ENCODE data around the gene PROK2. TPM values are rescaled to one million over a fixed set of nuclear protein-coding genes. Genes with fewer than 3 reads are reported as not detected.

PROK2 gene, protein sequence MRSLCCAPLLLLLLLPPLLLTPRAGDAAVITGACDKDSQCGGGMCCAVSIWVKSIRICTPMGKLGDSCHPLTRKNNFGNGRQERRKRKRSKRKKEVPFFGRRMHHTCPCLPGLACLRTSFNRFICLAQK
- total RNA-seq, result not detected in 2 replicates

DNA sequence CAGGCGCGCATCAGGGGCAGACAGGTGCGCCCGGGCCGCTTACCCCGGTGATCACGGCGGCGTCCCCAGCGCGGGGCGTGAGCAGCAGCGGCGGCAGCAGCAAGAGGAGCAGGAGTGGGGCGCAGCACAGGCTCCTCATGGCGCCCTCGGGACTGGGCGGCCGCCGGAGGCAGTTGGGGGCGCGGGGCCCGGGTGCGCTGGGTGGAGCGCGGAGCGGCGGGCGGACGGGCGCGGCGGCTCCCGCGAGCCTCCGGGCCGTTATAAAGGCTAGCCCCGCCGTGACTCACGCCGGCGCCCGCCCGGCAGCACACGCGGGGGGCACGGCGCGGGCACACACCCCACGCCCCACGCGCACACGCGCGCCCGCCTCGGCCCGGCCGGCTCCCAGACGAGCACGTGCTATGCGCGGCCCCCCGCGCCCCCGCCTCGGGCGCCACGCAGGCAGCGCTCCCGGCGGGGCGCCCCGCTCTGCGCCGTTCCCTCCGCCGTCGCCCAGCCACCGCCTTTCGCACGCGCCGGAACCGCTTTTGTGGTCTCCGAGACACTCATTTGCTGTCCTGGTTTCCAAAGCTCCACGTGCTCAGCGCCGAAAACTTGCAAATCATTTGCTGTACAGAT is at the start of gene PROK2:
TSS of gene PROK2 (minus strand) at position 235 of the 618 bp plus-strand sequence. CDS start at position 139, 96 bp downstream.

DNA sequence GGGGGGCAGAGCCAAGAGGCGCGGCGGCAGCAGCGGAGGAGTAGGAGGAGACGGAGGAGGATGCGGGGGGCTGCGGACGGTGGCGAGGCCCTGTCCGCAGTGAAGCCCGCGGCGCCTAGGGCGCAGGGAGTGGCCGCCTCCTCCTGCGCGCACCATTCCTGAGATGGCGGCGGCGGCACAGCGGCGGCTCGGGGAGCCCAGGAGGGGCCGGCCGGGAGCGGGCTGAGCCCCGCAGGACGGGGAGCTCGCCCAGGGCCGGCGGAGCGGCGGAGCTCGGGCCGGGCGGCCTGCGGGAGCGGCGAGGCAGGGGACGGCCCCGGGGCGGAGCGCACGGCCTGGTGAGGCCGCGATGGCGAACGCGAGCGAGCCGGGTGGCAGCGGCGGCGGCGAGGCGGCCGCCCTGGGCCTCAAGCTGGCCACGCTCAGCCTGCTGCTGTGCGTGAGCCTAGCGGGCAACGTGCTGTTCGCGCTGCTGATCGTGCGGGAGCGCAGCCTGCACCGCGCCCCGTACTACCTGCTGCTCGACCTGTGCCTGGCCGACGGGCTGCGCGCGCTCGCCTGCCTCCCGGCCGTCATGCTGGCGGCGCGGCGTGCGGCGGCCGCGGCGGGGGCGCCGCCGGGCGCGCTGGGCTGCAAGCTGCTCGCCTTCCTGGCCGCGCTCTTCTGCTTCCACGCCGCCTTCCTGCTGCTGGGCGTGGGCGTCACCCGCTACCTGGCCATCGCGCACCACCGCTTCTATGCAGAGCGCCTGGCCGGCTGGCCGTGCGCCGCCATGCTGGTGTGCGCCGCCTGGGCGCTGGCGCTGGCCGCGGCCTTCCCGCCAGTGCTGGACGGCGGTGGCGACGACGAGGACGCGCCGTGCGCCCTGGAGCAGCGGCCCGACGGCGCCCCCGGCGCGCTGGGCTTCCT is 31.0 kb downstream of the PROK2 start, which contains the start of gene GPR27:
TSS of gene GPR27 (plus strand) at position 155 of the 909 bp plus-strand sequence. CDS start at position 350, 195 bp downstream.

DNA sequence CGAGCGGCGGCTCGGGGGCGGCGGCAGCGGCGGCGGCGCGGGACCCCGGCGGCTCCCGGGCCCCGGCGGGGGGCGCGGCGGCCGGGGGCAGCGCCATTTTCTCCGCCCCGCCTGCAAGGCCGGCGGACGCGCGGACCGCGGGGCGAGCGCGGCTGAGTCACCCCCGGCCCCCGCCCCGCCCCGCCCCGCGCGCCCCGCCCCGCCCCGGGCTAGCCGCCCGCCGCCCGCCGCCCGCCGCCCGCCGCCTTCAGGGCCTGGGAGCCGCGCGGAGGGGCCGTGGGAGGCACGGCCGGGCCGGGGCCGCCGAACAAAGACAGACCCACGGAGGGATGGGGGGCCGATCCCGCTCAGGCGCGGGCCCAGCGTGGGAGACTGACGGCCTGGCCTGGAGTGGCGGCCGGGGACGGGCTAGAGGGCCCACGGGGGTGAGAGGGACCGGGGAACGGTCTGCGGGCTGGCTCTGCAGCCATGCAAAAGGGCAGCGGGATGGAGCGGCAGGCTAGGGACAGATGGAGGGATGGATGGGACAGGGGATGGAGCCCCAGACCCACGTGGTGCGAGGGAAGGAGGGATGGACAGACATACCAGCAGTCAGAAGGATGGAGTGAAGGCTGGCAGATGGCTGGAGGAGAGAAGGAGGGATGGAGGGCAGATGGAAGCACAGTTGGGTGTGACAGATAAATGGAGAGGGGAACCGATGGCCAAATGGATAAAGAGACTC is 59.5 kb downstream of the PROK2 start, which contains the start of gene EIF4E3:
TSS of gene EIF4E3 (minus strand) at position 132 of the 721 bp plus-strand sequence. CDS start at position 97, 35 bp downstream.

Other genes starting within 250 kb of the PROK2 start
- 24.0 and 34.9 TPM in 2 replicates for gene FOXP1, start 201.4 kb downstream of the PROK2 start, total RNA-seq
- 2.8 and 5.6 TPM in 2 replicates for gene EIF4E3, start 59.7 kb downstream of the PROK2 start, total RNA-seq
- 0.06 and 0.54 TPM in 2 replicates for gene GPR27, start 31.3 kb downstream of the PROK2 start, total RNA-seq